K562 treated with DMSO at 1 percent for 12 hours (cell line): ENCODE results near the gene CA6. TPM values are rescaled to one million over a fixed set of nuclear protein-coding genes. Genes with fewer than 3 reads are reported as not detected.

Experiments used
- total RNA-seq: library from RNA; unstranded; fragments of 300-600 nt; gene quantifications from 2 replicates; pipeline ENCODE4 v1.2.3, GENCODE V29; 2022; ENCODE audit not compliant: insufficient read depth

Gene CA6
- total RNA-seq = not detected in 2 replicates

DNA sequence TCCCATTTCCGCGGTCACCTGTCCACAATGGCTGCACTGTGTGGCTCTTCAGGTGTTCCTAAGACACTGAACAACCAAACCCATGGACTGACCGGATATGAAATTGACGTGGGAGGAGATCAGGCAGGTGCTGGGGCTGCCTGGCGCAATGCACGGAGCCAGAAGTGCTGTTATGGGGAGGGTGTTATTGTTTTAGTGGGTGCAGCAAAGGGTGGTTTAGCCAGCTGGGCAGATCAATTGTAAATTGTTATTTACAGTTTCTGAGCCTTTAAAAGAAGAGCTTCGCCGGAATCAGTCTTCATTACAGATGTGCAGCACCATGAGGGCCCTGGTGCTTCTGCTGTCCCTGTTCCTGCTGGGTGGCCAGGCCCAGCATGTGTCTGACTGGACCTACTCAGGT is at the start of gene CA6:
Gene CA6, plus strand, starts transcription at position 301 of the 400 bp plus-strand sequence. Its CDS starts 19 bp downstream, at position 320.

Other genes starting within 250 kb of the CA6 start
- 6.7 and 31.5 TPM in 2 replicates for gene RERE, start 128.2 kb upstream of the CA6 start, total RNA-seq
- 1,911 and 1,979 TPM in 2 replicates for gene ENO1, start 67.2 kb upstream of the CA6 start, total RNA-seq
- gene SLC2A7, start 80.6 kb downstream of the CA6 start, total RNA-seq = not detected in 2 replicates
- gene SLC2A5, start 123.8 kb downstream of the CA6 start, total RNA-seq = not detected in 2 replicates
- 0.32 TPM in 1 of 2 replicates, not detected in the other for gene GPR157, start 183.2 kb downstream of the CA6 start, total RNA-seq